Activated gamma-delta T cell treated with Interleukin-2 at 50 U/mL for 16 hours (primary cell): ENCODE measurements around the gene VASH2.
A peak's percentile ranks its signal among the peaks of the same experiment; 100 is the strongest.
"Not testable (repeated sequence)": the region's sequence is repeated elsewhere in the genome, so short reads cannot be mapped to it uniquely, and the experiment has no call there.

ENCODE experiments used
- DNase-seq: peaks from one replicate; pipeline ENCODE4 v3.0.0-alpha.2; 2020

VASH2 gene

DNA sequence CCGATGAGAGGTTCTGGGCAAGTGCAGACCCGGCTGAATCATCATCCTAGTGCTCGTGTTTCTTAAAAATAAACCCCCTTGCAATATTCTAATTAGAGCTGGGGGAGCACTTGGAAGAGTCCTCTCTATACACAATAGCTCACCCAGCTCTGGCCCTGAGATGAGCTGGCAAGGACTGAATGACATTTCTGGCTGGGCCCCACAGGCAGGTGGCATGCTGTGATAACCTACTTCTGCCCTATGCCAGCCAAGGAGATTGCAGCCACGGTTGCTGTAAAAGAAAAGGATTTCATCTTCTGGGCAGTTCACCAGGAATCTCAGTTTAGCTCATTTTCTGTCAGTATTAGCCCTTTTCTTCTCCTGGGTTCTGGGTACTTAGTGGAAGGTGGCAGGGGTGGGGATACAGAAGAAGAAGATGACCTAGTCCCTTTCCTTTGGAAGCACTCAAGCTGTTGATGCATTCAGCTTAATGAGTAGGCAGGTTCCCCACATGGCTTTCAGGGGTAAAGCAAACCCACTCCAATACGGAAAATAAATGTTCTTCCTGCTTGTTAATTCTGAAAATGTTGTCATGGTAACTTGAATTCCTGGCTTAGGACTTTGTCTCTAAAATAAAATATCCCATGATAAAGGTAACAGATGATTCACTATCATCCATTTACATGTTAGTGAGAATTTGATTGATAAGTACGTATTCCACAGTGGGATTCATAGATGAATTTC lies 32.2 kb downstream of the VASH2 start:
- DNase-seq = no peak

DNA sequence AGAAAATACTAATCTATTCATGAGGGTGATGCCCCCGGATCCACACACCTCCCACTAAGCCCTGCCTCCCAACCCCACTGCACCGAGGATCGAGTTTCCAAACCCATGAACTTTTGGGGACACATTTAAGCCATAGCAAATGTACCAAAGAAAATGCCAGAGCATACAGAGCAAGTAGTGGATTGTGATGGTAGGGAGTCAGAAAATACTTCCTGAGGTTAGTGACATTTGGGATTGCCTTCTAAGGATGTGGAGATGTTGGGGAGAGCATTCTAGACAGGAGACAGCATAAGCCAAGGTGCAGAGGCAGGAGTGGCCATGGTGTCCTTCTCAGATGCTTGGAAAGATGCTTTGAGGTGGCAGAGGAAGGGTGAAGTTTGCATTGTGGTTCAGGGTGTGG lies 33.1 kb downstream of the VASH2 start:
- no peak for DNase-seq

DNA sequence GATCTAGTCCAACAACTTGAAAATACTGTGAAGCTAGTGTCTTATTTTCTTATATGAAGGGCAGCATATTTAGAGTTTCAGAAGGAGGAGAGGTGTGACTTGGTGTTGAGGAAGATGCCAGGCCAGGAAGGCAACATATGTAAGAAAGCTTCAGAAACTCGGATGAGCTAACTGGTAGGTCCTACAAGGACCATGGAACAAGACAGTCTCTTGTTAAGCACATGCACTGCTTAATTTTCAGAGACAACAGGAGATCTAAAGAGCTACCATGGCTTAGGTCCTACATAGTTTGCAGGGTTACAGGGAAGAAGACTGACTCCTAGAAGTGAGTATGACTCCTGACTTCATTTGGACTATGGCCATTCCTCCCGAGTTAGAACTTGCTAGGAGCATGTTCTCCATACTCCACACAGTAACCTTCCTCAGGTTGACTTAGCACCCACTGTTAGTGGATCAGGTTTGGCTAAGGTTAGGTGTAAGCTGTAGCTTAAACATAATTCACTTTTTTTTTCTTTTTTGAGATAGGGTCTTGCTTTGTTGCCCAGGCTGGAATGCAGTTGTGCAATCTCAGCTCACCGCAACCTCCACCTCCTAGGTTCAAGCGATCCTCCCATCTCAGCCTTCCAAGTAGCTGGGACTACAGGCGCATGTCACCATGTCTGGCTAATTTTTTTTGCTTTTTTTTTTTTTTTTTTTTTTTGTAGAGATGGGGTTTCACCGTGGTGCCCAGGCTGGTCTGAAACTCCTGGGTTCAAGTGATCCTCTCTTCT lies 34.4 kb downstream of the VASH2 start:
- DNase-seq = no peak

DNA sequence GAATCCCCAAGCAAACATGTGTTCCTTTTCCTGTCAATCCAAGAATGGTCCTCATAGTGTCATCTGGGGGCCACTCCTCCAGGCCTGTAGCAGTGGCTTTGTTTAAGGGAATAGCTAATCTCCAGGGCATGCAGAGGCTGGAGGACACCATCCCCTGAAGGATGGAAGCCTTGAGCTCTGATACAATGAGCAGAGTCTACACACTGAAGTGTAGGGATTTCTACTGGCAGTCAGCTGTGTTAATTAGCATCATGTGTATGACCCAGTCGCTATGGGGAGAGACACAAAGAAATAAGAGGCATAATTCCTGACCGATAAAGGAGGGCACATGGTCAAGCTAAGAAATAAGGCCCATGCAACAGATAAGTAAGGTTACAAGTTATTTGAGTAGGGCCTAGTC lies 36.2 kb downstream of the VASH2 start:
- DNase-seq = no peak

DNA sequence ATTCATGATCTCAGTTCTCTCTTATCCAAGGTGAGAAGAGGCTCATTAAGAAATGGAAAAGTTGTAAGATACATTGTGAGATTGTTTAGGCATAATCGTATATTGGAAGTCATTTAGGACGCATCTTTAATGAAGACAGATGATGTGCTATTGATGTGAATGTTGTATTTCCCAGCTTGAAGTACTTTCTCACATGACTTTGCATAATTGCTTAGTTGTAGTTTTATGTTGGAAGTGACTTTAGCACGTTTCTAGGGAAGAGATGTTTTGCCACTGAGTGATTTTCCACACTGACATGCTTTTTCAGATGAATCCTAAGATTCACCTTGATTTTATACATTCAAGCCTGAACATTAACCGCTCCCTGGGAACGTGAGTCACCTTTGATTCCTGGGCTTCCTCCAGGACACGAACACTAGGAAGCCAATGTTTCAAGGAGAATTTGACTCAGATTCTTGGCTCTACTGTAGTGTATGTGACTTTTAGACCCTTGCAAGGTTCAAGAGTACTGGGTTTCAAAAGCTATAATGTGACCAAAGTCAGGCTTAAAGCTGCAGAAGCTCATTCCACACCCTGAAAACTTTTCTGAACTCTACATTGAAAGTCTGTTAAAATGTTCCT lies 37.5 kb downstream of the VASH2 start:
- DNase-seq = no peak

DNA sequence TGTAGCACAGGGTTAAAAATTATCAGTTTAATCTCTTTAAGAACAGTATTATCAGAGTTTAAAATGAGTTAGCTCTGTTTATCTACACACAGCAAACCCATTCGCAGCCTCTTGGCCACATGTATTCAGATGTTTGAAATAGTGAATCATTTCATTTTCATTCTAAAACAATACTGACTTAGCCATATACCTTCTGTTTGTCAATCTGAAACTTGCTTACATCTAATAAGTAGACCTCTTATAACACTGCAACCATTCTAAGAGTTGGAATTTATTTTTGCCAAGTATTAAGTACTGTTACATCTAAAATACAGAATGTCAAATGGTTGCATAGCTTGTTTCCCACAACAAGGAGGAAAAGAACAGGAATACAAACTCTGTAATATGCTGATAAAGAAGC lies 39.9 kb downstream of the VASH2 start:
- no peak for DNase-seq

DNA sequence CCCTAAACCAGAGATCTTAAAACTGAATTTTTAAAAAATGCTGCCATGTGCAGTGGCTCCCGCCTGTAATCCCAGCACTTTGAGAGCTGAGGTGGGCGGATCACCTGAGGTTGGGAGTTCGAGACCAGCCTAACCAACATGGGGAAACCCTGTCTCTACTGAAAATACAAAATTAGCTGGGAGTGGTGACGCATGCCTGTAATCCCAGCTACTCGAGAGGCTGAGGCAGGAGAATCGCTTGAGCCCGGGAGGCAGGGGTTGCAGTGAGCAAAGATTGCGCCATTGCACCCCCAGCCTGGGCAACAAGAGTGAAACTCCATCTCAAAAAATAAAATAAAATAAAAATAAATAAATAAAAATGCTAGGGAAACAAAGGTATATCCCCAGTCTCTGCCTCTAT lies 43.6 kb downstream of the VASH2 start:
- DNase-seq = not testable (repeated sequence)

DNA sequence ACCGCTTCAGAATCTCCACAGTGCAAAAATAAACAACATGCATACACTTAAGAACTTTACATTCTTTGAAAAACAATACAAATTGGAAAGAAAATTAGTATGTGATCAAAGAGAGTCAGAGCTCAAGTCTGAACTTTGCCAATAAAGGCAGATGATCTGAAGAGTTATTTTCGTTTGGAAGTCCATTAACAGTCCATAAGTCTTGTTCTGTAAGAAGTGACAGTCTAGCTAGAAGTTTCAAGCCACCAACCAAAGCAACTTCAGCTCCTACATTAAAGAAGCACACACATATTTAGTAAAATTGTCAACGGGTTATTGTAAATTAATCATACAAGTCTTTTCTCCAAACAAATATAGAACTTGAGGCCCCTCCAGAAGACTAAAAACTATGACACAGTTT lies 44.6 kb downstream of the VASH2 start:
- DNase-seq = no peak

DNA sequence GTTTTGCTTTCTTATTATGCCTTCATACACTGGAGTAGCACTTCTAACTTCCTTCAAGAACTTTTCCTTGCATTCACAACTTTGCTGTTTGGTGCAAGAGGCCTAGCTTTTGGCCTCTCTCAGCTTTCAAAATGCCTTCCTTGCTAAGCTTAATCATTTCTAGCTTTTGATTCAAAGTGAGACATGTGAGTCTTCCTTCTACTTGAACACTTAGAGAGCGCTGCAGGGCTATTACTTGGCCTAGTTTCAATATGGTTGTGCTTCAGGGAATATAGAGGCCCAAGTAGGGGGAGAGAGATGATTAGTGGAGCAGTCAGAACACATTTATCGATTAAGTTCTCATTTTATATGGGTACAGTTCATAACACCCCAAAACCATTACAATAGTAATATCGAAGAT lies 52.9 kb downstream of the VASH2 start:
- no peak for DNase-seq

DNA sequence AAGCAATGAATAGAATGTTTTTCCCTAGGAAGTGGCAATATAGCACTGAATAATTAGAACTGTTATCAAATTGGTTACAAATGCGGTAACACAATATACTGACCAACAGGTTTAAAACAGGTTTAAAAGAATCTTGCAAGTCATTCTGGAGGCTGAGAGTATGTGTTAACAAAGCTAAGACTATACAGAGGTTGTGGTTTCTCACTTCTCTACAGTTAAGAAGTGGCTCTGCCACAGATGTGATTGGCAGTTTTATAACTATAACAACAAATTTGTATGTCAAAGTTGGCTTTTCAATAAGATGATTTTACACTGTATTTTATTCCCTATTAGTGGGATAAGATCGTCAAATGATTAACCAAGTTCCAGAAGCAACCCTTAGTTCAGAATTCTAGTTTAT lies 58.2 kb downstream of the VASH2 start:
- no peak for DNase-seq

DNA sequence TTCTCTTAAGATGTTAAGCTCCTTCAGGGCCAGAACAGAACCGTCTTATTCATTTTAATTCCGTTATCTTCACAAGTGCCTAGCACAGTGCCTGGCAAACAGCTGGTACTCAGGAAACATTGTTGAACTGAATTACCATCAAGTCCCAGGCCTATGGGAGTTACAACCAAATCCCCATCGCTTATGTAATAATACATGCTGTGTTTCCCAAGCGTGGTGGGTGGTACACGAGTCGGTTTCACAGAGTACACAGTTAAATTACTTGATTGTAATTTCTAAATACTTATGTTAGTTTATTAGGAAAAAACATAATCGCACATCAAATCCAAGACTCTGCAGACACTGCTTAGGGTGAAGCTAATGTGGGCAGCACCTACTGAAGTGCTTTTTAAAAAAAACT lies 64.3 kb downstream of the VASH2 start:
- no peak for DNase-seq

DNA sequence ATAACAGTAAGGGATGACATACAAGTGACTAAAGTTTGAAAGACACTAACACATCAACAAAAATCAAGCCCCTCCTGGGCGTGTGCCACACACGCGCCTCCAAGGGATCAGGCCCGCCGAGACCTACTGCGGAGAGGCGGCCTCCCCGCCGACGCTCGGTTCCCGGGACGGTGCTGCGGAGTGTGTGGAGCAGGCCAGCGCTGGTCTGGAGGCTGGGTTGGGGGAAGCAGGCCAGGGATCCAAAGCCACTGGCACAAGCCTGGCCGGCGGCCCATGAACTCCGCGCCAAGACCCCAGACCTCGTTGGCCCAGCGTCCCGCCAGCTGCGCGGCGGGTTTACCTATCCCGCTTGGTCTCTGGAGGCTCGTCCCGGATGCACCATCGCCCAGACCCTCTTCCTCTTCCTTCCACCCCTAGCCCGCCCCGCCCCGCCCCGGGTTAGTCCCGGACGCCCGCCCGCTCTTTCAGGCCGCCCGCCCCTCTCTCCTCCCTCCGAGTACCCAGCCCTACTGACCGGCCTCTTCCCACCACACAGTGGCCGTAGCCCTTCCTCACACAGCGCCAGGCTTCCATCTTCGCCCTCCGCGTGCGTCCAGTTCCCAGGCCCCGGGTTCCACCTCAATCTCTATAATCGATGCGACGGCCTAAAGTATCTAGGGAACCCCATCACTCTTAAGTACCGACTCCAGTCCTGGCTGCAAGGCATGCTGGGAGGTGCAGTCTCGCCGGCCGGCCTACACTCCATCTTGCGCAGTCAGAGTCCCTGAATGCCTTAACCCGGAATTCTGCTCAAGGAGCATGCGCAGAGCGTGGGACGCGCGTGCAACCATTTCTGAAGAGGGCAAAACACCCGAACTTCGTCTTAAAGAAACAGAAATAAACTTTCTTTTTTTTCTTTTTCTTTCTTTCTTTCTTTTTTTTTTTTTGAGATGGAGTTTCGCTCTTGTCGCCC lies 65.0 kb downstream of the VASH2 start, which contains the start of gene ANGEL2:
ANGEL2 (minus strand) TSS at position 769 of the 952 bp plus-strand sequence; CDS start at position 573, 196 bp downstream.
- peak; percentile 94 for DNase-seq

DNA sequence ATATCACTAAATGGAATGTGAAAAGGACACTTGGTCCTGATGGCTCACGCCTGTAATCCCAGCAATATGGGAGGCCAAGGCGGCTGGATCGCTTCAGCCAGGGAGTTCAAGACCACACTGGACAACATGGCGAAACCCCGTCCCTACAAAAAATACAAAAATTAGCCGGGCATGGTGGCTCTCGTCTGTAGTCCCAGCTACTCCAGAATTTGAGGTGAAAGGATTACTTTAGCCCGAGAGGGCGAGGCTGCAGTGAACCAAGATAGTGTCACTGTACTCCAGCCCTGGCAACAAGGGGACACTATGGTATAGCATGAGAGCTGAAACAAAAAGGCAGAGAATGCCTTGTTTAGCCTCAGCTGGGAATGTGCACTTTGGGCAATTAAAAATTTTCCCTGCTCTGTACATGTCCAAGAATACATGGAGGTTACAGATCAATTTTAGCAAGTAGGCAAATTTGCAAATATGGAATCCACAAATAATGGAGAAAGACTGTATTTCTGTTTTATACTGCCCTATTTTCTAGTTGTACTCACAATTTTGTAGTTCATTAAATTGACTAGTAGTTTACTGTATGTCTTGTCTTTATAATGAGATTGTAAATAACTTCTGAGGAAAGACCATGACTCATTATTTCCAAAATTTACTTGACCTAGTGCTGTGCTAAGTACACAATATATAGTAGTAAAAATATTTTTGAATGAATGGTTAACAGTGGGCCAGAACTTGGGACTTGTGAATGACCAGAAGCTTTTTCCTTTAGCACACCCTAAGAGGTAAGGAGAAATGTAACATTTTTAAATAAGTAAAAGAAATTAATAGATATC lies 67.3 kb downstream of the VASH2 start:
- no peak for DNase-seq

DNA sequence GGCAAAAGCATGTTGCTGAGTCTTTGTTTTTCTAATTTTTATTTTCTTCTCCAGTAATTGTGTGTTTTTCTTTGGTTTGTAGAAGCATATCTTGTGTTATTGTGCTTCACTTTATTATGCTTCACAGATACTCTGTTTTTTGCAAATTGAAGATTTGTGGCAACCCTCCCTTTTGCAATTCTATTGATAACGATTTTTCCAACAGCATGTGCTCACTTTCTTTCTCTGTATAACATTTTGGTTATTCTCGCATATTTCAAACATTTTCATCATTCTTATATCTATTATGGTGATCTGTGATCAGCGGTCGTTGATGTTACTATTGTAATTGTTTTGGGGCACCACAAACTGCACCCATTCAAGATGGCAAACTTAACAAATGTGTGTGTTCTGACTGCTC lies 69.1 kb downstream of the VASH2 start:
- no peak for DNase-seq

DNA sequence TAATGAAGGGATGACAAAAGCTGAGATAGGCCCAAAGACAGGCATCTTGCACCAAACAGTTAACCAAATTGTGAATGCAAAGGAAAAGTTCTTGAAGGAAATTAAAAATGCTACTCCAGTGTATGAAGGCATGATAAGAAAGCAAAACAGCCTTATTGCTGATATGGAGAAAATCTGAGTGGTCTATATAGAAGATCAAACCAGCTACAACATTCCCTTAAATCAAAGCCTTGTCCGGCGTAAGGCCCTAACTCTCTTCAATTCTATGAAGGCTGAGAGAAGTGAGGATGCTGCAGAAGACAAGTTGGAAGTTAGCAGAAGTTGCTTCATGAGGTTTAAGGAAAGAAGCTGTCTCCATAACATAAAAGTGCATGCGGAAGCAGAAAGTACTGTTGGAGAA lies 69.7 kb downstream of the VASH2 start:
- no peak for DNase-seq

DNA sequence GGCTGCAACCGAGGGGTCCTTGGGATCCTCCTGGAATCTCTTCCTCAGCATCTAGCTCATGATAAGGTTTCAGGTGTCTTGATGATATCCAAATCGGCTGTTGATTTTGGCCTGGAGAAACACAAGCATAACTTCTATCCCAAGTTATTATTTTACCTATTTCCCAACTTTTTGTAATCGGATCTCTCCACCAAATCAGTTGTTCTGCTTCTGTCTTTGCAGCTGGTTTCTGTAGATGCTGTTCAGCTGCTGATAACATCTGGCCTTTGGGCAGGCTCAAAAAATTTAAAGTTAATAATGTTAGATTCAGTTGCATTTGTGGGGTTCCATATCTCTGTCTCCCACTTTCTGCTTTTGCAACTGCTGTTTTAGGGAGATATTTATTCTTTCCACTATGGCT lies 76.7 kb downstream of the VASH2 start:
- not testable (repeated sequence) for DNase-seq

DNA sequence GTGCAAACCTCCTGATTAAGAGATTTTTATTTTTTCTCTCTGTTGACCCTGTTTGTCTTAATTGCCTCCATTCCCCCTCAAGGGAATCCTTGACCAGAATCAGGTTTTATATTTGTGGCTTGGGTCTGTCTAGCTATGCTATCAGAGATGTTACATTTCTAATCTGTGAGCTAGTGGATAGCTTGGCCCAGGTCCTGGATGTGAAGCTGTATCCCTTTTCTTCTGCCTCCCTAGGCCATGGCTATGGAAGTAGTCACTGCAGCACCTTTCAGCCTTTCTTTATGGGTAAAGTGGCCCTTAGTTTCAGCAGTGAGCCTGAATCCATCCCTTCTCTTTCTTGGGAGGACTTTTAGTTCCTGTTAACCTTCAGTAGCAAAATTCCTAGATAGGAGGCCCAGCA lies 82.3 kb downstream of the VASH2 start:
- DNase-seq = no peak

DNA sequence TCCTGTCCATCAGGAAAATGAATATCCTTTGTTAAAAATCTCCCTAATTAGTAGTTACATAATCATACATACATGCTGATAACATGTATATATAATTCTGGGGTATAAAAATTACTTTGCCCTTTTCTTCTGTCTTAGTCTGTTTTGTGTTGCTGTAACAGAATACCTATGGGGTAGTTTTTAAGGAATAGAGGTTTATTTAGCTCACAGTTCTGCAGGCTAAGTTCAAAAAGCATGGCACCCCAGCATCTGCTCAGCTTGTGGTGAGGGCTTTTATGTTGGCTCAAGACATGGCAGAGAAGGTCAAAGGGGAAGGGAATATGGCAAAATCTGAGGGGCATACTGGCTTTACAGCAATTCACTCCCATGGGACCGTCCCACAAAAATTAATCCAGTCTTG lies 84.4 kb downstream of the VASH2 start:
- no peak for DNase-seq

DNA sequence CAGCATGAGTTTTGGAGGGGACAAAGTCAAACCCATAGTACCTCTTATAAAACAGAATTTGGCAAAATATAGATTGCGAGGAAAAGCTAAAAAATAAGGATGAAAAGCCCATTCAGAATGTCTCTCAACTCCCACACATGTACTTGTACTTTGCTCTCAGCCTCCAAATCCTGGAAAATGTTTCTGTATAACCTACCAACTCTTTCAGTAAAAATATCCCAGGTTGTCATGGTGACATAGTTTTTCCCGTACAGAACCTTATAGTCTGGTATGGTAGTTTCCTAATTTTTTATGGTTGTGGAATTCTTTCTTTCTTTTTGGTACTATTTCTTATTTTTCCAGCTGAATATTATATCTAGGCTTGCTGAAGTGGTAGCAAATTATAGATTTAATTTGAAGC lies 85.2 kb downstream of the VASH2 start:
- no peak for DNase-seq
